ENCODE data around the gene ARHGAP31.

DNA sequence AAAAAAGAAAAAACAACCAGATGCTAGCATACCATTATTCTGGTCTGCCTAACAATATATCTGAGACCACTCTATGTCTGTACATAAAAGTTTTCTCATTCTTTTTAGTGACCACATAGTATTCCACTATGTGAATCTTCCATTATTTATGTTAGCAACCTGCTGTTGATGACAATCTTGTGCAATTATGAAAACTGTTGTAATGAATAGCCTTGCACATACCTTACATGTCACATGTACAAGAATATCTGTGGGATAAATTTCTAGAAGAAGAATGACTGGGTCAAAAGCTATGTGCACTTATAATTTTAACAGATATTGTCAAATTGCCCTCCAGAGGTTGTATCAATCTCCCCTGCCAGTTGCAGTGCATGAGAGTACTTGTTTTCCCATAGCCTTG lies 62.5 kb downstream of the ARHGAP31 start:
- TF ChIP-seq CBX8 (IDR thresholded peaks at IDR 0.05; ENCODE audit: borderline replicate concordance, low read depth, low read length): no peak
- TF ChIP-seq CREB1 (IDR thresholded peaks at IDR 0.05): no peak
- TF ChIP-seq, protein P1, sequence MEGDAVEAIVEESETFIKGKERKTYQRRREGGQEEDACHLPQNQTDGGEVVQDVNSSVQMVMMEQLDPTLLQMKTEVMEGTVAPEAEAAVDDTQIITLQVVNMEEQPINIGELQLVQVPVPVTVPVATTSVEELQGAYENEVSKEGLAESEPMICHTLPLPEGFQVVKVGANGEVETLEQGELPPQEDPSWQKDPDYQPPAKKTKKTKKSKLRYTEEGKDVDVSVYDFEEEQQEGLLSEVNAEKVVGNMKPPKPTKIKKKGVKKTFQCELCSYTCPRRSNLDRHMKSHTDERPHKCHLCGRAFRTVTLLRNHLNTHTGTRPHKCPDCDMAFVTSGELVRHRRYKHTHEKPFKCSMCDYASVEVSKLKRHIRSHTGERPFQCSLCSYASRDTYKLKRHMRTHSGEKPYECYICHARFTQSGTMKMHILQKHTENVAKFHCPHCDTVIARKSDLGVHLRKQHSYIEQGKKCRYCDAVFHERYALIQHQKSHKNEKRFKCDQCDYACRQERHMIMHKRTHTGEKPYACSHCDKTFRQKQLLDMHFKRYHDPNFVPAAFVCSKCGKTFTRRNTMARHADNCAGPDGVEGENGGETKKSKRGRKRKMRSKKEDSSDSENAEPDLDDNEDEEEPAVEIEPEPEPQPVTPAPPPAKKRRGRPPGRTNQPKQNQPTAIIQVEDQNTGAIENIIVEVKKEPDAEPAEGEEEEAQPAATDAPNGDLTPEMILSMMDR (IDR thresholded peaks at IDR 0.05; ENCODE audit: control extremely low read depth in 1 of 3, insufficient read depth in 1 of 3, low read depth in 1 of 3, low read length in 3 of 3): no peak
- TF ChIP-seq POLR2AphosphoS5 (IDR thresholded peaks at IDR 0.05; ENCODE audit: low read depth, low read length): no peak
- no peak for TF ChIP-seq EP300 (IDR thresholded peaks at IDR 0.05; ENCODE audit: borderline replicate concordance in 1 of 2, low read depth in 2 of 2, low read length in 2 of 2)
- no peak for TF ChIP-seq MAFK (IDR thresholded peaks at IDR 0.05; ENCODE audit: low read depth, low read length)
- TF ChIP-seq CEBPB (IDR thresholded peaks at IDR 0.05; ENCODE audit: low read depth, low read length): no peak
- TF ChIP-seq BCL11A (IDR thresholded peaks at IDR 0.05; ENCODE audit: low read depth in 2 of 2, low read length in 2 of 2): no peak
- TF ChIP-seq NRF1 (IDR thresholded peaks at IDR 0.05; ENCODE audit: low read depth, low read length): no peak
- TF ChIP-seq RAD21 (IDR thresholded peaks at IDR 0.05 in 1 of 2, conservative IDR thresholded peaks at IDR 0.05 in 1 of 2; ENCODE audit: low read depth in 2 of 2, low read length in 2 of 2): no peak
- TF ChIP-seq JUN (IDR thresholded peaks at IDR 0.05; ENCODE audit: low read depth, low read length): no peak
- no peak for TF ChIP-seq TCF12 (IDR thresholded peaks at IDR 0.05; ENCODE audit: low read depth, low read length)
- TF ChIP-seq SUZ12 (IDR thresholded peaks at IDR 0.05; ENCODE audit: low read length): no peak

Measured in H1 (cell line).